ENCODE data around the gene NHLRC2.

DNA sequence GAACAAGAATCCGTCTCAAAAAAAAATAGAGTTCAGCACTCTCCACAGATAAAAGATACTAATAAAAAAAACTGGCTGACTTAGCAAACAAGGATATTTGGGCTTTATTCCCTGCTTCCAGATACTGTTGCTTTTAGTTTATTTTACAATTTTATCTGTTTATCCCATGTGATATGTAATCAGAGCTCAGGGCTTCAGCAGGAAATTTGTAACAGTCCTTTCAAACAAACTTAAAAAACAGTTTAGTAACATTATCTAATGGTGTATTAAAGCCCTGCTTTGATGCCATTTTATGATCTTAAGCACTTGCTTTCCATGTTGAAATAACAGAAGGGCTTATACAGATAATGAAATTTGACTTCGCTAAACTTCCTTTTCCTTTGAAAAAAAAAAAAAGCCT lies 28.7 kb upstream of the NHLRC2 start:
- TF ChIP-seq, protein P1, sequence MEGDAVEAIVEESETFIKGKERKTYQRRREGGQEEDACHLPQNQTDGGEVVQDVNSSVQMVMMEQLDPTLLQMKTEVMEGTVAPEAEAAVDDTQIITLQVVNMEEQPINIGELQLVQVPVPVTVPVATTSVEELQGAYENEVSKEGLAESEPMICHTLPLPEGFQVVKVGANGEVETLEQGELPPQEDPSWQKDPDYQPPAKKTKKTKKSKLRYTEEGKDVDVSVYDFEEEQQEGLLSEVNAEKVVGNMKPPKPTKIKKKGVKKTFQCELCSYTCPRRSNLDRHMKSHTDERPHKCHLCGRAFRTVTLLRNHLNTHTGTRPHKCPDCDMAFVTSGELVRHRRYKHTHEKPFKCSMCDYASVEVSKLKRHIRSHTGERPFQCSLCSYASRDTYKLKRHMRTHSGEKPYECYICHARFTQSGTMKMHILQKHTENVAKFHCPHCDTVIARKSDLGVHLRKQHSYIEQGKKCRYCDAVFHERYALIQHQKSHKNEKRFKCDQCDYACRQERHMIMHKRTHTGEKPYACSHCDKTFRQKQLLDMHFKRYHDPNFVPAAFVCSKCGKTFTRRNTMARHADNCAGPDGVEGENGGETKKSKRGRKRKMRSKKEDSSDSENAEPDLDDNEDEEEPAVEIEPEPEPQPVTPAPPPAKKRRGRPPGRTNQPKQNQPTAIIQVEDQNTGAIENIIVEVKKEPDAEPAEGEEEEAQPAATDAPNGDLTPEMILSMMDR (IDR thresholded peaks at IDR 0.05; ENCODE audit: extremely low read depth in 1 of 2, insufficient read depth in 1 of 2, low read depth in 1 of 2, low read length in 2 of 2): no peak
- TF ChIP-seq EZH2 (IDR thresholded peaks at IDR 0.05; ENCODE audit: borderline replicate concordance, low read depth, low read length, severe bottlenecking) (no peak), POLR2A (IDR thresholded peaks at IDR 0.05; ENCODE audit: low read depth, low read length) (no peak), POLR2AphosphoS5 (IDR thresholded peaks at IDR 0.05; ENCODE audit: insufficient read depth, low read depth, low read length) (no peak), JUN (IDR thresholded peaks at IDR 0.05; ENCODE audit: borderline replicate concordance, insufficient read depth, insufficient read length, low read depth) (no peak), MYC (IDR thresholded peaks at IDR 0.05; ENCODE audit: low read depth, low read length) (no peak), FOS (IDR thresholded peaks at IDR 0.05; ENCODE audit: borderline replicate concordance, insufficient read depth, low read length) (no peak)

Data from endothelial cell of umbilical vein (primary cell).